ENCODE data around the gene ST6GALNAC2.
A peak's percentile ranks its signal among the peaks of the same experiment; 100 is the strongest.
"Not testable (repeated sequence)": the region's sequence is repeated elsewhere in the genome, so short reads cannot be mapped to it uniquely, and the experiment has no call there.

ST6GALNAC2 gene

GRCh38 chr17:76585649-76586593 is at the start of gene ST6GALNAC2:
Gene ST6GALNAC2 (minus strand): TSS chr17:76585860. CDS start chr17:76585808, 52 bp downstream.
- peak; percentile 39 for DNase-seq

- DNase-seq: no peak
These were observed 49.4 kb upstream of the ST6GALNAC2 start for GRCh38 chr17:76635039-76635438.

GRCh38 chr17:76633628-76634328 is 48.1 kb upstream of the ST6GALNAC2 start:
- no peak for DNase-seq

- DNase-seq: no peak
These were observed 46.3 kb upstream of the ST6GALNAC2 start for GRCh38 chr17:76631821-76632565.

GRCh38 chr17:76630151-76630550 is 44.5 kb upstream of the ST6GALNAC2 start:
- no peak for DNase-seq

DNA sequence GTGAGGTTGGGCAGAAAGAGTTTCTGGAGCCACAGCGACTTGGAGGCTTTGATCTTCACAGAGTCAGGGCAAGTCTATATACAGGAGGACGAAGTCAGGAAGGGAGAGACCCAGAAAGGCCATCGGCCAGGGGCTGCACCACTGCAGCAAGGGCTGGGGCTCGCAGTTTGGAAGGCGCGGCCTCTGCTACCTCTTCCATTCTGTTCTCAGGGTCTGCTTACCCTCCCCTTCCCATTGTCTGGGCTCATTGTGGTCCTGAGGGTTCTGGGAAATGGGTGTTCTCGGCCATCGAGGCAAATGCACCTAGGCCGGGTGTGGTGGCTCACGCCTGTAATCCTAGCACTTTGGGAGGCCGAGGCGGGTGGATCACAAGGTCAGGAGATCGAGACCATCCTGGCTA is 41.9 kb upstream of the ST6GALNAC2 start:
- DNase-seq: no peak

DNA sequence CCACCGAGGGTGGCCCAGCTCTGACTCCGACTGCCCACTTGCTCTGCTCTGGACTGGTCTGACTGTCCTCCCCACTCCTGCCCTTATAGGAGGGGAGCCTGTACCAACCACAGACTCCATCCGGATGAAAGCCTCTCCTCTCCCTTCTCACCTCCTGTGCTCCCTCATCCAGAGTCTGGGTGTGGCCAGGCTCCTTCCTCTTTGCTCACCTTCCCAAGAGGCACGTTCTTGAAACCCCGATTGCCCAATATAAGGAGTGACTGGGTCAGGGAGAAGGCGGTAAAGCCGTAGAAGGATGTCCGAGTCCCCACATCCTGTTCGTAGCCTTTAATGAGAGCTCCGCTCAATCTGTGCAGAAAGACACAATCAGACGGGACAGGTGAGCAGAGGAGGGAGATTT is 40.8 kb upstream of the ST6GALNAC2 start:
- DNase-seq: no peak

DNA sequence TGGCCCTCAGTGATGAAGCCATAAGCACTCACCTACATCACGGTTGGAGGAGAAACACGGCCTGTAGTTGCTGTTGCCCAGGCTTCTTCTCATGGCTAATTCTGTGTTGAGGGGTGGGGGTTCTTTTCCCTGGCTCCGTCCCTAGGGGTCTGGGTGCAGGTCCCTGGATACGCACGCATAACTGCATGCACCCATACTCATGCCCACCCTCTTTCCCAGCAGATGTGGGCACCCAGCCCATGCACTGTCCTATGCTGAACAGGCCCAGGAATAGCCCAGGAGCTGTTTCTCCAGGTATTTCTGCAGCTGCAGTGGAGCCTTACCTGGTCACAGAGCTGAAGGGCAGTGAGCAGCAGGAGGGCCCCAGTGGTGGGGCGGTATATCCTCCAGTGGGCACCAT is 39.8 kb upstream of the ST6GALNAC2 start:
- no peak for DNase-seq

DNA sequence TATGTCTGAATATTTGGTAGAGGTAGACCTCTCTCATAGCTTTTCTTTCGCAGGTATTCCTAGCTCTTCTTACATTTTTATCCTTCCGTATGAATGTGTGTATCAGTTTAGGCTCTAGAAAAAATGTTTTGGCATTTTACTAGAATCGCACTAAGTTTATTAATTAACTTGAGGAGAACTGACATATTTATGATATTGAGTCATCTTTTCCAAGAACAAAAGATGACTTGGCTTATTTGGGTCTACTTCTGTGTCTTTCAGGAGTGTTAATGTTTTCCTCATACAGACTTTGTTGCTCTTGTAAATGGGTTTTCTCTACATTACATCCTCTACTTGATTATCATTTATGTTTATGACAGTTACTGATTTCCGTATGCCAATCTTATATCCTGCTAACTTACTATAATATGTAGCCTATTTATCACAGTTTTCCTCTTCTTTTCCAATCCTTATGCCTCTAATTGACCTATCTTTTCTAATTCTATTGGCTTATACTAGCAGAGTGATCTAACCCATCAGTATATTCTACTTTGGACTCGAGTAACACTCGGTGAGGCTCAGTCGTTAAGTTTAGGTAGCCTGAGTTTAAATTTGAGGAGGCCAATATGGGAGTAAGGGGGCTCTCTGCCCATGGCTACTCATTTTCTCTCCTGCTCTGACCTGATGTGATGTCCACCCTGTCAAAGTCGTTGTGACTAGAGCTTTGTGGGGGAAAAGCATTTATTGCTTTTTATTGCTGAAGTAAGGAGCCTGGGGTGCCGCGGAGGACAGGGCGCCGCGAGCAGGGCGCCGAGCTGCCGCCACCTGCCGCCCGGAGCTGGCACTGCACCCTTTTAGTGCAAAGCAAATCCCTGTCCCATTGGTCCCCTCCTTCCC is 37.8 kb upstream of the ST6GALNAC2 start:
- DNase-seq: peak; percentile 80

DNA sequence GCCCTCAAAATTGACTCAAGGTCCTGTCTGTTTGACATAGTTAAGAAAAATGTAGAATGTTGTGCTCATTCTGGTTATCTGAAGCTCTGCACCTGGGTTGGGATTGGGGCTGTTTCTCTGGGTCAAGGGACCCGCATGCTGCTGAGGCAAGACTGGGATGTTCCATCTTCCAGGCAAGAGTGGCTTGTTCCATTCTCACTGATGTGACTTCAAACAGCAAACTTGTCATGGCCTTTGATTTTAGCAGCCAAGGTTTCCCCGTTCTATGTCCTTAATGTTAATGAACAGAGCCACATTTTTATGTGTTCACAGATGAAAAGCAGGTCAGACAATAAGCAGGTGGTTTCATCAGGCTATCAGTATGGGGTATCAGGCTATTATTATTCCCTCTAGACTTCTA is 32.2 kb upstream of the ST6GALNAC2 start:
- DNase-seq: no peak

DNA sequence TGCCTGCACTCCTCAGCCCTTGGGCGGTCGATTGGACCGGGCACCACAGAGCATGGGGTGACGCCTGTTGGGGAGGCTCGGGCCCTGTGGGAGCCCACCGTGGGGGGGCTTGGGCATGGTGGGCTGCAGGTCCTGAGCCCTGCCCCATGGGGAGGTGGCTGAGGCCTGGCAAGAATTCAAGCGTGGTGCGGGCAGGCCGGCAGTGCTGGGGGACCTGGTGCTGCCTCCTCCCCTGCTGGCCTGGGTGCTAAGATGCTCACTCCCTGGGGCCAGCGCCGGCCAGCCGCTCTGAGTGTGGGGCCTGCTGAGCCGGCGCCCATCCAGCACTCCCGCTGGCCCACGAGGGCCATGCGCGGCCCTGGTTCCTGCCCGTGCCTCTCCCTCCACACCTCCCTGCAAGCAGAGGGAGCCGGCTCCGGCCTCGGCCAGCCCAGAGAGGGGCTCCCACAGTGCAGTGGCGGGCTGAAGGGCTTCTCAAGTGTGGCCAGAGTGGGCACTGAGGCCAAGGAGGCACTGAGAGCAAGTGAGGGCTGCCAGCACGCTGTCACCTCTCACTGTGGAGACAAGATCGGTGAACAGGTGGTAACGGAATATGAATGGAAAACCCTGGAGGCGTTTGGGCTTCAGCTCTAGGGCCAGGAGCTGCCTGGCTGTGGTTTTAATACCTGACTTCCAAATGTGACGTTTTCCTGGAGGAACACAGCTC is 29.4 kb upstream of the ST6GALNAC2 start:
- DNase-seq: no peak

DNA sequence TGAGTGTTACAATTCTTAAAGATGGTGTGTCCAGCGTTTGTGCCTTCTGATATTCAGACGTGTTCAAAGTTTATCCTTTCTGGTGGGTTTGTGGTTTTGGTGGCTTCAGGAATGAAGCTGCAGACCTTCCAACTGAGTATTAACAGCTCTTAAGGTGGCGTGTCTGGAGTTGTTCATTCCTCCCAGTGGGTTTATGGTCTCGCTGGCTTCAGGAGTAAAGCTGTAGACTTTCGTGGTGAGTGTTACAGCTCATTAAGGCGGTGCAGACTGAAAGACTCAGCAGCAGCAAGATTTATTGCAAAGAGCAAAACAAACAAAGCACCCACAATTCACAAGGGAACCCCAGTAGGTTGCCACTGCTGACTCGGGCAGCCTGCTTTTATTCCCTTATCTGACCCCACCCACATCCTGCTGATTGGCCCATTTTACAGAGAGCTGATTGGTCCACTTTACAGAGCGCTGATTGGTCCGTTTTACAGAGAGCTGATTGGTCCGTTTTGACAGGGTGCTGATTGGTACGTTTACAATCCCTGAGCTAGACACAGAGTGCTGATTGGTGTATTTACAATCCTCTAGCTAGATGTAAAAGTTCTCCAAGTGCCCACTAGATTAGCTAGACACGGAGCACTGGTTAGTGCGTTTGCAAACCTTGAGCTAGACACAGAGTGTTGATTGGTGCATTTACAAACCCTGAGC is 28.6 kb upstream of the ST6GALNAC2 start:
- peak; percentile 37 for DNase-seq

DNA sequence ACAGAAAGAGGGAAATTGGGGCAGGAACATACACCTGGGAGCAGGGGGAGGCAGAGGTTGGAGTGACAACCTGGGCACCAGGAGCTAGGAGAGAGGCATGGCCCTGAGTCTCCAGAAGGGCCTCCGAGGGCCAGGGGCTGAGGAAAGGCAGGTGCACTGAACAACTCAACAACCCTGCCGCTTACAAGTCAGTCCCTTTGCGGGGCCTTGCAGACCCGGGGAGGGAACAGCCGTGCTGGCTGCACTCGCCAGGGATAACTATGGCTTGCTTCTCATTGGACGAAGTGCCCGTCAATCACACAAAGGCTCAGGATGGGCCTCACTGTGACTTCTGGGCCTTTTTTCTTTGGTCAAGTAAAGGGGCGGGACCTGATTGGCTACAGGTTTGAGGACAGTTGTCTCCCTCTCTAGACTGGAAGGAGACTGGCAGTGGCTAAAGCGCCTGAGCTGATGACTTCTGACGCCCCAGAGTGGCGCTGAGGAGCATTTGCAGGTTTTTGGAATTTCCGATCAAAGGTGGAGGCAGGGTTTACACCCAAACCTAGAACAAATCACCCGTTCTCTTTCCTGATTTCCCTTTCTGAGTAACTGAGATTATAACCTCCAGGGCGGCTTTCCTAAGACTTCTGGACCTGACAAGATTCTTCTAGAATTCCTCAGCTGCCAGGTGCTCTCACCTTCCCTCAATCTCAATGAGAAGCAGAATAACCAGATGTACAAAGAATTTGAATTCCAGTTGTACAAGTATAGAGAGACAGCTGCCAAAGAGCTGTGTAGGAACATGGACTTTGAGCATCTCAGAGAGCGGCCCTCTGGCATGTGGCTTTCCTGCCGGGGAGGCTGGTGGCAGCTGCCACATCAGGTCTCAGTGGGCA is 27.6 kb upstream of the ST6GALNAC2 start:
- no peak for DNase-seq

- DNase-seq: no peak
These were observed 26.8 kb upstream of the ST6GALNAC2 start for GRCh38 chr17:76612465-76612864.

GRCh38 chr17:76611758-76612157 is 26.1 kb upstream of the ST6GALNAC2 start:
- no peak for DNase-seq

DNA sequence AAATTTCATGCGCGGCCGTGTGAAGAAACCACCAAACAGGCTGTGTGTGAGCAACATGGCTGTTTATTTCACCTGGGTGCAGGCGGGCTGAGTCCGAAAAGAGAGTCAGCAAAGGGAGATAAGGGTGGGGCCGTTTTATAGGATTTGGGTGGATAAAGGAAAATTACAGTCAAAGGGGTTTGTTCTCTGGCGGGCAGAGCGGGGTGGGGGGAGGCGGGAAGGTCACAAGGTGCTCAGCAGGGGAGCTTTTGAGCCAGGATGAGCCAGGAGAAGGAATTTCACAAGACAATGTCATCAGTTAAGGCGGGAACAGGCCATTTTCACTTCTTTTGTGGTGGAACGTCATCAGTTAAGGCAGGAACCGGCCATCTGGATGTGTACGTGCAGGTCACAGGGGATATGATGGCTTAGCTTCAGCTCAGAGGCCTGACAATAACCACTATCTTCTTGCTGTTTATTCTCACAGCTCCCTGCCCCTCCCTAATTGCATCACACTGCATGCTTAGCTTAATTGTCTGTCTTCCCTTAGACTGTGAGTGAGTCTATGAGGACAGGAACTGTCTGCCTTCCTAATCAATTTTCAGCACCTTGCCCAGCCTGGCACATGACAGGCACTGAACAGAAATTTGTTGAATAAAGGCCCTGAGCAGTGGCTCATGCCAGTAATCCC is 25.6 kb upstream of the ST6GALNAC2 start:
- DNase-seq: not testable (repeated sequence)

GRCh38 chr17:76606685-76607084 is 21.0 kb upstream of the ST6GALNAC2 start:
- DNase-seq: not testable (repeated sequence)

DNA sequence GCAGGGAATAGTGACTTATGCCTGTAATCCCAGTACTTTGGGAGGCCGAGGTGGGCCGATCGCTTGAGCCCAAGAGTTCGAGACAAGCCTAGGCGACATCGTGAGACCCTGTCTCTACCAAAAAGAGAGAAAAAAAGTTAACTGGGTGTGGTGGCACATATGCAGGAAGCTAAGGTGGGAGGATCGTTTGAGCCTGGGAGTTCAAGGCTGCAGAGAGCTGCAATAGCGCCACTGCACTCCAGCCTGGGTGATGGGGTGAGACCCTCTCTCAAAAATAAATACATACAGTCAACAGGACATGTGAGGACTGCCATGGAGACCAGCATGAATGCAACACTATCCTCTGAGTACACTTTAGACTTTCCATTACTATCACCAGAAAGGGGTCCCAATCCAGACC is 15.4 kb upstream of the ST6GALNAC2 start:
- no peak for DNase-seq
